ENCODE data around the gene TERB1.

TERB1 gene

DNA sequence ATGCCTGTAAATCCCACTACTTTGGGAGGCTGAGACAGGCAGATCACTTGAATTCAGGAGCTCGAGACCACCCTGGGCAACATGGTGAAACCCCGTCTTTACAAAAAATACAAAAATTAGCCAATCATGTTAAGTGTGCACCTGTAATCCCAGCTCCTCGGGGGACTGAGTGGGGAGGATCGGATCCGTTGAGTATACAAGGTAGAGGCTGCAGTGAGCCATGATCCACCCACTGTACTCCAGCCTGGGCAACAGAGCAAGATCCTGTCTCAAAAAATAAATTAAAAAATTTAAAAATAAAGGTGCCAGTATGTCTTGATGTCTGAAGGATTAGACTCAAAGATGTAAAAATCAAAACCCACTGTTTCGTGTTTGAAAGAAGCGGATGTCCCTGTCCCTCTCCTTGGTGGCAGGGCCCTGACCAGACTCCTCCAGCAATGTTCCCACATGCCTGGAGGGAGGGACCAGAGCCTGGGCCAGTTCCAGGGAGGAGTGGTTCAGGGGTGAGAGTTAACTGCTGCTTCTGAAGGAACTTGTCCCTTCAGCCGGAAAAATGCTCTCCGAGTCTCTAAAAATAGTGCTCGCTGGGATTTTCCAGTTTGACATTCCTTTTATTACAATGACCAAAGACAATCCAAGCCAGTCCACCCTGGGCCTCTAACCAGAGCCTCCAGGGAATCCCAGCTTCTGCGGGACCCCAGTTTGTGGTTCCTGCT lies 95.4 kb downstream of the TERB1 start:
- no peak for DNase-seq (ENCODE audit: low spot score)
